Measurements from ENCODE around the gene ABCD2. TPM values are rescaled to one million over a fixed set of nuclear protein-coding genes. Genes with fewer than 3 reads are reported as not detected.

The ABCD2 gene
- total RNA-seq: 5.8 TPM in 2 replicates

GRCh38 chr12:39619660-39620433, at the start of gene ABCD2:
Gene ABCD2 (minus strand): TSS chr12:39619803. CDS start chr12:39619615, 188 bp downstream.
- Mint-ChIP-seq H3K4me3 (ENCODE audit: low read depth) (no peak within 1 kb of the TSS), H3K4me1 (ENCODE audit: low read depth) (peaks cover 30% of the 10 kb centered on the region), H3K27ac (no peak within 1 kb of the TSS), H3K36me3 (ENCODE audit: low read depth) (peaks cover 13% of the 10 kb centered on the region), H3K9me3 (peaks cover 4% of the 10 kb centered on the region), H3K27me3 (ENCODE audit: low read depth) (no peaks in the 10 kb centered on the region)
- peak; percentile 79 for DNase-seq (ENCODE audit: low spot score)
- intact Hi-C loops (cut with micrococcal nuclease): loop anchor here (1.0 to 10.0 kb wide), 11 partner anchors 8 to 713 kb away; partner anchors contain the start of genes KIF21A and SLC2A13

GRCh38 chr12:39660101-39660500, 40.5 kb upstream of the ABCD2 start:
- intact Hi-C loops (cut with micrococcal nuclease): loop anchor here (5.0 kb wide), 1 partner anchor 38 kb away; no protein-coding TSS in a partner anchor
- Mint-ChIP-seq H3K27me3 (ENCODE audit: low read depth) (no peaks in the 10 kb centered on the region), H3K4me3 (ENCODE audit: low read depth) (no peak overlapping the region), H3K9me3 (peaks cover 20% of the 10 kb centered on the region), H3K4me1 (ENCODE audit: low read depth) (peaks cover 10% of the 10 kb centered on the region), H3K36me3 (ENCODE audit: low read depth) (no peaks in the 10 kb centered on the region), H3K27ac (no peak overlapping the region)
- no peak for DNase-seq (ENCODE audit: low spot score)

DNA sequence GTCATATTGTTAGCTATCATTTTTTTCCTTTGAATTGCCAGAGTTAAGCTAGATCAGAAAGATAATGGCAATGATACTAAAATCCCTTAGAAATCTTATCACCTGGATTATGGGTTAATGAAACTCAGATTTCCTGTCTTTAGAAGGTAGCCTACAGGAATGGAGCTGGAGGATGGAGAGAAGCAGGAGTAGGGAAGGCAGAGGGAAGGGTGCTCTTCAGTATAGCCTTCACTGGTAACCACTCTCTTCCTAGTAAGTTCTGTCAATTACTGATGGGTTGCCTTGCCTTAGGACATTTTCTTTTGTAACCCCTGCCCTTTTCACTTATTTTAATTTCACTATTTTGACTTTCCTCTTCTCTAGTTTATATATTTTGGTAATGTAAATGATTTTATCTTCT, 27.8 kb upstream of the ABCD2 start:
- H3K36me3 Mint-ChIP-seq (ENCODE audit: low read depth): no peaks in the 10 kb centered on the region
- H3K27ac Mint-ChIP-seq: no peak overlapping the region
- H3K9me3 Mint-ChIP-seq: no peaks in the 10 kb centered on the region
- H3K27me3 Mint-ChIP-seq (ENCODE audit: low read depth): no peaks in the 10 kb centered on the region
- H3K4me1 Mint-ChIP-seq (ENCODE audit: low read depth): peaks cover 19% of the 10 kb centered on the region
- intact Hi-C loops (cut with micrococcal nuclease): loop anchor here (5.0 kb wide), 1 partner anchor 45 kb away; no protein-coding TSS in a partner anchor
- no peak for DNase-seq (ENCODE audit: low spot score)
- H3K4me3 Mint-ChIP-seq (ENCODE audit: low read depth): no peak overlapping the region

GRCh38 chr12:39646963-39647362, 27.4 kb upstream of the ABCD2 start:
- H3K36me3 Mint-ChIP-seq (ENCODE audit: low read depth): no peaks in the 10 kb centered on the region
- no peaks in the 10 kb centered on the region for H3K9me3 Mint-ChIP-seq
- intact Hi-C loops (cut with micrococcal nuclease): loop anchor here (5.0 kb wide), 1 partner anchor 45 kb away; no protein-coding TSS in a partner anchor
- no peak overlapping the region for H3K4me3 Mint-ChIP-seq (ENCODE audit: low read depth)
- peaks cover 19% of the 10 kb centered on the region for H3K4me1 Mint-ChIP-seq (ENCODE audit: low read depth)
- H3K27me3 Mint-ChIP-seq (ENCODE audit: low read depth): no peaks in the 10 kb centered on the region
- H3K27ac Mint-ChIP-seq: no peak overlapping the region
- no peak for DNase-seq (ENCODE audit: low spot score)

DNA sequence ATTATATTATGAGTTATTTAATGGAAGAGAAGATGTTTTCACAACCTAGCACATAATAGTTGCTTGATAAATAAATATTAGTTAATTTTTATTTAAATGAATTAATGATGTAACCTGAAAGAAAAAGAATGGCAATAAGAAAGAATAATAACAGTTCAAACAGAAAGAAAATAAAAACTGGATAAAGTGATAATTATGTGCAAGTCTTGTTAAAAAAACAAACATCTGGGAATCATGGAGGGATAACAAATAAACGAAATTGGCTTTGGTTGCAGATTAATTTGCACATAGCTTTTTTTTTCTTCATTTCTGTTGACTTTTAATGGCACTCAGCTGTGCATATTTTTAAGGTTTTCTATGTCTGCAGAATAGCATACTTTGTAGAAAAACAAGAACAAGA, 23.4 kb upstream of the ABCD2 start:
- H3K27ac Mint-ChIP-seq: no peak overlapping the region
- peaks cover 16% of the 10 kb centered on the region for H3K4me1 Mint-ChIP-seq (ENCODE audit: low read depth)
- no peaks in the 10 kb centered on the region for H3K36me3 Mint-ChIP-seq (ENCODE audit: low read depth)
- DNase-seq (ENCODE audit: low spot score): no peak
- intact Hi-C loops (cut with micrococcal nuclease): no loop called here
- no peaks in the 10 kb centered on the region for H3K9me3 Mint-ChIP-seq
- no peak overlapping the region for H3K4me3 Mint-ChIP-seq (ENCODE audit: low read depth)
- no peaks in the 10 kb centered on the region for H3K27me3 Mint-ChIP-seq (ENCODE audit: low read depth)

DNA sequence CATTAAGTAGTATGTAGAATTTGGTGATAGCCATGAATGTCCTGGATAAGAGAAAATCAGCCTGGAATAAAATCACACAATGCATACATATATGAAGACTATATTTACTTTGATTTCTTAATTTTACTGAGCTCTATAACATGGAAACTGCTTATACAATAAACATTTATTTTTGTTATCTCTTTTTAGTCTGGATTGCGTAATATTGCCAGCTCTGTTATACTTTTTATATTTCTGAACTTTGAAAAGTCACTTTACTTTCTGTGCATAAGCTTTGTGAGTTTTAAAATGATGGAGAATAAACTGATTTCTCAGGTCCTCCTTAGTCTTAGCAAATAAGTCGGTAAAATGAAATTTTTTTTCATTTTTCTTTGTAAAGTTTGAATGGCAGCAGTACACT, 19.2 kb upstream of the ABCD2 start:
- DNase-seq (ENCODE audit: low spot score): no peak
- H3K4me3 Mint-ChIP-seq (ENCODE audit: low read depth): no peak overlapping the region
- H3K9me3 Mint-ChIP-seq: peaks cover 6% of the 10 kb centered on the region
- no peak overlapping the region for H3K27ac Mint-ChIP-seq
- H3K4me1 Mint-ChIP-seq (ENCODE audit: low read depth): peaks cover 4% of the 10 kb centered on the region
- no peaks in the 10 kb centered on the region for H3K27me3 Mint-ChIP-seq (ENCODE audit: low read depth)
- intact Hi-C loops (cut with micrococcal nuclease): no loop called here
- H3K36me3 Mint-ChIP-seq (ENCODE audit: low read depth): peaks cover 5% of the 10 kb centered on the region

DNA sequence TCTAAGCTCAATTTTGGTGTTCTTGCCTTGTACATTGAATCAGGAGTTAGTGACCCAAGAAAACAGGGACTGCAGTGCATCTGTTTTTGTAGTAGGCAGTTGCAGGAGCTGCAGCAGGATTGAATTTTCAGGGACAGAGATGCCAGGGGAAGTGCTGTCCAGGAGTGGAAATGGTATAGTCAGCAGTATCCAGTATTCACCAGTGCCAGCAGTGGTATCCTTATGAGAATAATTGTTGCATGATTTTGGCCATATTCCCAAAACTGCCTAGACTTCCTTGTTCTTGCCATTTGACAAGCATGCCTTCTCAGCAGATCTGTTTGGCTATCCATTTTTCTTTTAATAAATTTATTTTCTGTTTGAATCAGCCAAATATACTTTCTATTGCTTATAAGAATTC, 18.6 kb upstream of the ABCD2 start:
- DNase-seq (ENCODE audit: low spot score): no peak
- Mint-ChIP-seq H3K36me3 (ENCODE audit: low read depth) (peaks cover 5% of the 10 kb centered on the region), H3K9me3 (peaks cover 6% of the 10 kb centered on the region), H3K27ac (no peak overlapping the region), H3K4me1 (ENCODE audit: low read depth) (peaks cover 4% of the 10 kb centered on the region), H3K27me3 (ENCODE audit: low read depth) (no peaks in the 10 kb centered on the region), H3K4me3 (ENCODE audit: low read depth) (no peak overlapping the region)
- intact Hi-C loops (cut with micrococcal nuclease): no loop called here

GRCh38 chr12:39632670-39633069, 13.1 kb upstream of the ABCD2 start:
- DNase-seq (ENCODE audit: low spot score): no peak
- no peak overlapping the region for H3K4me3 Mint-ChIP-seq (ENCODE audit: low read depth)
- H3K27me3 Mint-ChIP-seq (ENCODE audit: low read depth): no peaks in the 10 kb centered on the region
- peaks cover 27% of the 10 kb centered on the region for H3K4me1 Mint-ChIP-seq (ENCODE audit: low read depth)
- no peak overlapping the region for H3K27ac Mint-ChIP-seq
- intact Hi-C loops (cut with micrococcal nuclease): no loop called here
- peaks cover 12% of the 10 kb centered on the region for H3K36me3 Mint-ChIP-seq (ENCODE audit: low read depth)
- peaks cover 6% of the 10 kb centered on the region for H3K9me3 Mint-ChIP-seq

- peak overlapping the region; percentile 66 for H3K4me3 Mint-ChIP-seq (ENCODE audit: low read depth)
- peaks cover 10% of the 10 kb centered on the region for H3K36me3 Mint-ChIP-seq (ENCODE audit: low read depth)
- H3K4me1 Mint-ChIP-seq (ENCODE audit: low read depth): peaks cover 39% of the 10 kb centered on the region
- H3K27me3 Mint-ChIP-seq (ENCODE audit: low read depth): no peaks in the 10 kb centered on the region
- peak overlapping the region; percentile 92 for H3K27ac Mint-ChIP-seq
- intact Hi-C loops (cut with micrococcal nuclease): loop anchor here (1.0 to 10.0 kb wide), 3 partner anchors 9 to 516 kb away; no protein-coding TSS in a partner anchor
- no peak for DNase-seq (ENCODE audit: low spot score)
- peaks cover 4% of the 10 kb centered on the region for H3K9me3 Mint-ChIP-seq
These were observed 9.2 kb upstream of the ABCD2 start for GRCh38 chr12:39628836-39629235.

GRCh38 chr12:39627914-39628313, 8.3 kb upstream of the ABCD2 start:
- intact Hi-C loops (cut with micrococcal nuclease): loop anchor here (1.0 to 10.0 kb wide), 3 partner anchors 8 to 517 kb away; no protein-coding TSS in a partner anchor
- peaks cover 42% of the 10 kb centered on the region for H3K4me1 Mint-ChIP-seq (ENCODE audit: low read depth)

GRCh38 chr12:39626033-39626814, 6.6 kb upstream of the ABCD2 start:
- Mint-ChIP-seq H3K4me3 (ENCODE audit: low read depth) (no peak overlapping the region), H3K27ac (no peak overlapping the region), H3K9me3 (peaks cover 4% of the 10 kb centered on the region), H3K4me1 (ENCODE audit: low read depth) (peaks cover 54% of the 10 kb centered on the region), H3K27me3 (ENCODE audit: low read depth) (no peaks in the 10 kb centered on the region), H3K36me3 (ENCODE audit: low read depth) (peaks cover 17% of the 10 kb centered on the region)
- intact Hi-C loops (cut with micrococcal nuclease): loop anchor here (10.0 kb wide), 1 partner anchor 519 kb away; no protein-coding TSS in a partner anchor
- DNase-seq (ENCODE audit: low spot score): no peak

More at GRCh38 chr12:39627914-39628313, 8.3 kb upstream of the ABCD2 start:
- H3K9me3 Mint-ChIP-seq: peaks cover 4% of the 10 kb centered on the region
- DNase-seq (ENCODE audit: low spot score): no peak
- peak overlapping the region; percentile 82 for H3K27ac Mint-ChIP-seq
- H3K27me3 Mint-ChIP-seq (ENCODE audit: low read depth): no peaks in the 10 kb centered on the region
- H3K36me3 Mint-ChIP-seq (ENCODE audit: low read depth): peaks cover 10% of the 10 kb centered on the region
- H3K4me3 Mint-ChIP-seq (ENCODE audit: low read depth): peak overlapping the region; percentile 40

- peaks cover 4% of the 10 kb centered on the region for H3K9me3 Mint-ChIP-seq
- DNase-seq (ENCODE audit: low spot score): no peak
- no peak overlapping the region for H3K4me3 Mint-ChIP-seq (ENCODE audit: low read depth)
- peaks cover 11% of the 10 kb centered on the region for H3K36me3 Mint-ChIP-seq (ENCODE audit: low read depth)
- no peak overlapping the region for H3K27ac Mint-ChIP-seq
- H3K27me3 Mint-ChIP-seq (ENCODE audit: low read depth): no peaks in the 10 kb centered on the region
- intact Hi-C loops (cut with micrococcal nuclease): loop anchor here (5.0 to 10.0 kb wide), 2 partner anchors 38 to 521 kb away; no protein-coding TSS in a partner anchor
- peaks cover 45% of the 10 kb centered on the region for H3K4me1 Mint-ChIP-seq (ENCODE audit: low read depth)
These were observed 4.3 kb upstream of the ABCD2 start for GRCh38 chr12:39623919-39624318.
